Measurements from ENCODE around the gene PPIC. TPM values are rescaled to one million over a fixed set of nuclear protein-coding genes. Genes with fewer than 3 reads are reported as not detected.
"Not testable (repeated sequence)": the region's sequence is repeated elsewhere in the genome, so short reads cannot be mapped to it uniquely, and the experiment has no call there.

Gene PPIC
- total RNA-seq, 2 donors from 2014 or later = 11.5 to 20.9 TPM

DNA sequence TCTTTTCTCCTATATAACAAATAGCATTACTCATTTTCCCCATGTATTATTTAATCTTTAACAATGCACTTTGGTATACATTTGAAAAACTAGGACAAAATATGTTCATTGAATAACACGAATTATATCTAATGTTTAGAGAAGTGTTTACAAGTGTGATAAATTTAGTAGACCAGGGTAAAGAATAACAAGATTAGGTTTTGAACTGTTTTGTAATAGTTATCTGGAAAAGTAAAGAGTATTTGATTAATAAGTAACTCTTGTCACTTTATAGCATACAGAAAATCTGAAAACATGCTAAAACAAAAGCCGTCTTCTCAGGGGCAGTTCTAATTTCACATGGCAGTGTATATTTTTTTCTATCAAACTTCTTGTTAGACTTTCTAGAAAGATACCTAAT is 58.5 kb downstream of the PPIC start:
- 75% methylated on average over 2 of the region's 2 CpGs for WGBS
- no peak overlapping the region for H3K27ac ChIP-seq
- no peak for DNase-seq (ENCODE audit: low spot score)
- H3K4me3 ChIP-seq = no peak overlapping the region
- no peaks in the 10 kb centered on the region for H3K4me1 ChIP-seq (replicated peaks)
- no peaks in the 10 kb centered on the region for H3K27me3 ChIP-seq (replicated peaks; ENCODE audit: insufficient read depth)
- TF ChIP-seq POLR2AphosphoS5 (IDR thresholded peaks at IDR 0.05) (no peak), POLR2A (IDR thresholded peaks at IDR 0.05) (no peak)
- TF ChIP-seq, protein P1, sequence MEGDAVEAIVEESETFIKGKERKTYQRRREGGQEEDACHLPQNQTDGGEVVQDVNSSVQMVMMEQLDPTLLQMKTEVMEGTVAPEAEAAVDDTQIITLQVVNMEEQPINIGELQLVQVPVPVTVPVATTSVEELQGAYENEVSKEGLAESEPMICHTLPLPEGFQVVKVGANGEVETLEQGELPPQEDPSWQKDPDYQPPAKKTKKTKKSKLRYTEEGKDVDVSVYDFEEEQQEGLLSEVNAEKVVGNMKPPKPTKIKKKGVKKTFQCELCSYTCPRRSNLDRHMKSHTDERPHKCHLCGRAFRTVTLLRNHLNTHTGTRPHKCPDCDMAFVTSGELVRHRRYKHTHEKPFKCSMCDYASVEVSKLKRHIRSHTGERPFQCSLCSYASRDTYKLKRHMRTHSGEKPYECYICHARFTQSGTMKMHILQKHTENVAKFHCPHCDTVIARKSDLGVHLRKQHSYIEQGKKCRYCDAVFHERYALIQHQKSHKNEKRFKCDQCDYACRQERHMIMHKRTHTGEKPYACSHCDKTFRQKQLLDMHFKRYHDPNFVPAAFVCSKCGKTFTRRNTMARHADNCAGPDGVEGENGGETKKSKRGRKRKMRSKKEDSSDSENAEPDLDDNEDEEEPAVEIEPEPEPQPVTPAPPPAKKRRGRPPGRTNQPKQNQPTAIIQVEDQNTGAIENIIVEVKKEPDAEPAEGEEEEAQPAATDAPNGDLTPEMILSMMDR (IDR thresholded peaks at IDR 0.05) = no peak
- H3K36me3 ChIP-seq = no peaks in the 10 kb centered on the region
- intact Hi-C loops (cut with DNase I) = no loop called here
- H3K9me3 ChIP-seq = no peaks in the 10 kb centered on the region

DNA sequence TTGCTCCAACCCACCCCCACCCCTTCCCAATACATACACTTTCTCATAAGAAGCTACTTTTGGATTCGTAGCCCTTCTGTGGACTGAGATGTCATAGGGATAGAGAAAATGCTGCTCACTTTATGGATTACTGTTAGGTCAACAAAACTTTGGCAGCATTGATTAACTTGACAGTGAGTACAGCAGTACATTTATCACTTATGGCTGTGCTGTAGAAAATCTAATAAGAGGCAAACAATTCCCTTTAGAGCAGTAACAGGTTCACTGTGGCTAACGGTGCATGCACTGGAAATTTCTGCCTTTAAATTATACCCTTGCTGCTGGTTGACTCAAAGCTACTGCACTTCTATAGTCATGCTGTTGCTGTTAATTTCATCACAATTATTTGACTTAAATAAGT is 59.2 kb downstream of the PPIC start:
- no peaks in the 10 kb centered on the region for H3K27me3 ChIP-seq (replicated peaks; ENCODE audit: insufficient read depth)
- H3K4me1 ChIP-seq (replicated peaks) = no peaks in the 10 kb centered on the region
- no peaks in the 10 kb centered on the region for H3K36me3 ChIP-seq
- intact Hi-C loops (cut with DNase I) = no loop called here
- H3K27ac ChIP-seq = no peak overlapping the region
- TF ChIP-seq POLR2A (IDR thresholded peaks at IDR 0.05) = no peak
- TF ChIP-seq, protein P1 (IDR thresholded peaks at IDR 0.05) = no peak
- no peak for TF ChIP-seq POLR2AphosphoS5 (IDR thresholded peaks at IDR 0.05)
- no peak overlapping the region for H3K4me3 ChIP-seq
- H3K9me3 ChIP-seq = no peaks in the 10 kb centered on the region
- no peak for DNase-seq (ENCODE audit: low spot score)
- 70% methylated on average over 2 of the region's 2 CpGs for WGBS

DNA sequence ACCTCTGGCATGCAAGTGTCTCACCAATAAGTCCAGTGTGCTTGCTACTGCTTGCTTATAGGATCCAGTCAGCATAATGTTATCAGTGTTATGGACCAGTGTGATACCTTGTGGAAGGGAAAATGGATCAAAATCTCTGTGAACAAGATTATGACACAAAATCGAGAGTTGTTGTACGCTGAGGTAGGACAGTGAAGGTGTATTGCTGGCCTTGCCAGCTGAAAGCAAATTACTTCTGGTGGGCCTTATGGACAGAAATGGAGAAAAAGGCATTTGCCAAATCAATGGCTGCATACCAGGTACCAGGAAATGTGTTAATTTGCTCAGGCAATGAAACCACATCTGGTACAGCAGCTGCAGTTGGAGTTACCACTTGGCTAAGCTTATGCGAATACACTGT is 62.3 kb downstream of the PPIC start:
- H3K27ac ChIP-seq; H3K9me3 ChIP-seq; H3K36me3 ChIP-seq; H3K4me3 ChIP-seq; H3K4me1 ChIP-seq (replicated peaks); DNase-seq (ENCODE audit: low spot score); intact Hi-C loops (cut with DNase I); H3K27me3 ChIP-seq (replicated peaks; ENCODE audit: insufficient read depth): not testable (repeated sequence)
- WGBS = 92% methylated on average over 3 of the region's 3 CpGs

DNA sequence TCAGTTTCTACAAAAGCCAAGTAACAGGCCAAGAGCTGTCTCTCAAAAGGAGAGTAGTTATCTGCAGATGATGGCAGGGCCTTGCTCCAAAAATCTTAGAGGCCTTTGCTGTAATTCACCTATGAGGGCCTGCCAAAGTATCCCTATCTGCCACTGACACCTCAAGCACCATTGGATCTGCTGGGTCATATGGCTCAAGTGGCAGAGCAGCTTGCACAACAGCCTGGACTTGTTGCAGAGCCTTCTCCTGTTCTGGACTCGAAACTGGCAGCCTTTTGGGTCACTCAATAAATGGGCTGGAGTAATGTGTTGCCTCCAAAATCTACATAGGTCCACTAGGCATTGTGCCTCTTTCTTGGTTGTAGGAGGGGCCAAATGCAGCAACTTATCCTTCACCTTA is 62.8 kb downstream of the PPIC start:
- H3K4me3 ChIP-seq; intact Hi-C loops (cut with DNase I); H3K27ac ChIP-seq; H3K9me3 ChIP-seq; H3K36me3 ChIP-seq; DNase-seq (ENCODE audit: low spot score); H3K4me1 ChIP-seq (replicated peaks); H3K27me3 ChIP-seq (replicated peaks; ENCODE audit: insufficient read depth): not testable (repeated sequence)
- WGBS = 92% methylated on average over 1 of the region's 1 CpG

Small RNA genes within 50 kb of the gene (small RNA-seq; reads per million reads assigned to genes)
- gene RN7SL689P (0 reads per million in 2 donors), gene RN7SL711P (0 reads per million in 2 donors)

Other genes with a start within 250 kb of the PPIC start
- 10 to 100 TPM in 1 of 2 donors, 1 to 10 TPM in 1; 9.8 to 13.3 TPM for gene SNX24, start 191.1 kb downstream of the PPIC start, total RNA-seq
- 1 to 10 TPM in 1 of 2 donors, under 1 TPM in 1; 0.96 to 2.1 TPM for gene PRDM6, start 52.5 kb upstream of the PPIC start, total RNA-seq

Data from prostate gland (tissue), 2 donors.